ENCODE data around the gene CLDN16. TPM values are rescaled to one million over a fixed set of nuclear protein-coding genes. Genes with fewer than 3 reads are reported as not detected.

Gene CLDN16
- total RNA-seq, 1 experiment from 2014 or later: not detected

DNA sequence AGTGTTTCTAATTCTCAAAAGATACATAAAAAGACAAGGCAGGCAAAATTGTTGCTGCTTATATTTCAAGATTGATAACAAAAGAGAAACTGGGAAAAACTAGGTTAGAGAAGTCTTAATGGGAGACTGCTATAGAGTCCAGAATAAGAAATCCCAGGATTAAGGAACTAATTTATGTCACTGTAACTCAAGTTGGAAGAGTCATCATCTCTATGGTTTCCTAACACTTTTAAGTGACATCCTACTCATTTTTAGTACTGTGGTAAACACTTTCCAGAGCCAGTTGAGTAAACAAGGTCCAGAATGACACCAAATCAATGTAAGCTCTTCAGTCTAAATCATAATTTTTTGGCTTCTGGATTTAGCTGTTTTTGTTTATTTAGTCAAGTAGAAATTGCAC lies 8.0 kb downstream of the CLDN16 start:
- no peaks in the 10 kb centered on the region for H3K27me3 Mint-ChIP-seq (ENCODE audit: low read depth)
- ChIA-PET CTCF (no interaction called here), POLR2A (no interaction called here)
- no peaks in the 10 kb centered on the region for H3K36me3 Mint-ChIP-seq
- H3K27ac Mint-ChIP-seq: no peak overlapping the region
- no peak for ATAC-seq
- H3K4me1 Mint-ChIP-seq: no peaks in the 10 kb centered on the region
- TF ChIP-seq, protein P1, sequence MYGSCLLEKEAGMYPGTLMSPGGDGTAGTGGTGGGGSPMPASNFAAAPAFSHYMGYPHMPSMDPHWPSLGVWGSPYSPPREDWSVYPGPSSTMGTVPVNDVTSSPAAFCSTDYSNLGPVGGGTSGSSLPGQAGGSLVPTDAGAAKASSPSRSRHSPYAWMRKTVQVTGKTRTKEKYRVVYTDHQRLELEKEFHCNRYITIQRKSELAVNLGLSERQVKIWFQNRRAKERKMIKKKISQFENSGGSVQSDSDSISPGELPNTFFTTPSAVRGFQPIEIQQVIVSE (CRISPR knock-in tag; IDR thresholded peaks at IDR 0.05; ENCODE audit: borderline replicate concordance): no peak
- TF ChIP-seq FOXP4 (CRISPR knock-in tag; IDR thresholded peaks at IDR 0.05): no peak
- no peak for TF ChIP-seq NR1H2 (CRISPR knock-in tag; IDR thresholded peaks at IDR 0.05)
- TF ChIP-seq CREM (CRISPR knock-in tag; IDR thresholded peaks at IDR 0.05): no peak
- no peak for TF ChIP-seq SMAD4 (CRISPR knock-in tag; IDR thresholded peaks at IDR 0.05)
- no peak for TF ChIP-seq ZNF138 (CRISPR knock-in tag; conservative IDR thresholded peaks at IDR 0.05)
- TF ChIP-seq, protein P2, sequence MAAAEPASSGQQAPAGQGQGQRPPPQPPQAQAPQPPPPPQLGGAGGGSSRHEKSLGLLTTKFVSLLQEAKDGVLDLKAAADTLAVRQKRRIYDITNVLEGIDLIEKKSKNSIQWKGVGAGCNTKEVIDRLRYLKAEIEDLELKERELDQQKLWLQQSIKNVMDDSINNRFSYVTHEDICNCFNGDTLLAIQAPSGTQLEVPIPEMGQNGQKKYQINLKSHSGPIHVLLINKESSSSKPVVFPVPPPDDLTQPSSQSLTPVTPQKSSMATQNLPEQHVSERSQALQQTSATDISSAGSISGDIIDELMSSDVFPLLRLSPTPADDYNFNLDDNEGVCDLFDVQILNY (CRISPR knock-in tag; IDR thresholded peaks at IDR 0.05): no peak
- no peak for TF ChIP-seq TEAD1 (CRISPR knock-in tag; IDR thresholded peaks at IDR 0.05)
- no peak for DNase-seq (ENCODE audit: low spot score)
- H3K4me3 Mint-ChIP-seq: no peak overlapping the region
- H3K9me3 Mint-ChIP-seq: no peaks in the 10 kb centered on the region

GRCh38 chr3:190397889-190398288 lies 9.9 kb downstream of the CLDN16 start:
- ChIA-PET CTCF (interaction anchor here (0.5 kb wide), 1 partner anchor 1232 kb away, joined by 6 read pairs; no protein-coding TSS in a partner anchor), POLR2A (no interaction called here)
- no peak overlapping the region for H3K4me3 Mint-ChIP-seq
- H3K36me3 Mint-ChIP-seq: no peaks in the 10 kb centered on the region
- DNase-seq (ENCODE audit: low spot score) (no peak), ATAC-seq (no peak)
- no peak overlapping the region for H3K27ac Mint-ChIP-seq
- H3K9me3 Mint-ChIP-seq: no peaks in the 10 kb centered on the region
- no peaks in the 10 kb centered on the region for H3K27me3 Mint-ChIP-seq (ENCODE audit: low read depth)
- H3K4me1 Mint-ChIP-seq: no peaks in the 10 kb centered on the region
- TF ChIP-seq CREM (CRISPR knock-in tag; IDR thresholded peaks at IDR 0.05): no peak
- TF ChIP-seq, protein P1 (CRISPR knock-in tag; IDR thresholded peaks at IDR 0.05; ENCODE audit: borderline replicate concordance): no peak
- TF ChIP-seq TEAD4 (CRISPR knock-in tag; IDR thresholded peaks at IDR 0.05): no peak
- TF ChIP-seq, protein P3, sequence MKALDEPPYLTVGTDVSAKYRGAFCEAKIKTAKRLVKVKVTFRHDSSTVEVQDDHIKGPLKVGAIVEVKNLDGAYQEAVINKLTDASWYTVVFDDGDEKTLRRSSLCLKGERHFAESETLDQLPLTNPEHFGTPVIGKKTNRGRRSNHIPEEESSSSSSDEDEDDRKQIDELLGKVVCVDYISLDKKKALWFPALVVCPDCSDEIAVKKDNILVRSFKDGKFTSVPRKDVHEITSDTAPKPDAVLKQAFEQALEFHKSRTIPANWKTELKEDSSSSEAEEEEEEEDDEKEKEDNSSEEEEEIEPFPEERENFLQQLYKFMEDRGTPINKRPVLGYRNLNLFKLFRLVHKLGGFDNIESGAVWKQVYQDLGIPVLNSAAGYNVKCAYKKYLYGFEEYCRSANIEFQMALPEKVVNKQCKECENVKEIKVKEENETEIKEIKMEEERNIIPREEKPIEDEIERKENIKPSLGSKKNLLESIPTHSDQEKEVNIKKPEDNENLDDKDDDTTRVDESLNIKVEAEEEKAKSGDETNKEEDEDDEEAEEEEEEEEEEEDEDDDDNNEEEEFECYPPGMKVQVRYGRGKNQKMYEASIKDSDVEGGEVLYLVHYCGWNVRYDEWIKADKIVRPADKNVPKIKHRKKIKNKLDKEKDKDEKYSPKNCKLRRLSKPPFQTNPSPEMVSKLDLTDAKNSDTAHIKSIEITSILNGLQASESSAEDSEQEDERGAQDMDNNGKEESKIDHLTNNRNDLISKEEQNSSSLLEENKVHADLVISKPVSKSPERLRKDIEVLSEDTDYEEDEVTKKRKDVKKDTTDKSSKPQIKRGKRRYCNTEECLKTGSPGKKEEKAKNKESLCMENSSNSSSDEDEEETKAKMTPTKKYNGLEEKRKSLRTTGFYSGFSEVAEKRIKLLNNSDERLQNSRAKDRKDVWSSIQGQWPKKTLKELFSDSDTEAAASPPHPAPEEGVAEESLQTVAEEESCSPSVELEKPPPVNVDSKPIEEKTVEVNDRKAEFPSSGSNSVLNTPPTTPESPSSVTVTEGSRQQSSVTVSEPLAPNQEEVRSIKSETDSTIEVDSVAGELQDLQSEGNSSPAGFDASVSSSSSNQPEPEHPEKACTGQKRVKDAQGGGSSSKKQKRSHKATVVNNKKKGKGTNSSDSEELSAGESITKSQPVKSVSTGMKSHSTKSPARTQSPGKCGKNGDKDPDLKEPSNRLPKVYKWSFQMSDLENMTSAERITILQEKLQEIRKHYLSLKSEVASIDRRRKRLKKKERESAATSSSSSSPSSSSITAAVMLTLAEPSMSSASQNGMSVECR (CRISPR knock-in tag; IDR thresholded peaks at IDR 0.05; ENCODE audit: borderline replicate concordance): no peak
- no peak for TF ChIP-seq SMAD3 (CRISPR knock-in tag; IDR thresholded peaks at IDR 0.05; ENCODE audit: borderline replicate concordance)
- no peak for TF ChIP-seq FOXP4 (CRISPR knock-in tag; IDR thresholded peaks at IDR 0.05)
- no peak for TF ChIP-seq RORB (CRISPR knock-in tag; IDR thresholded peaks at IDR 0.05)
- TF ChIP-seq, protein P4, sequence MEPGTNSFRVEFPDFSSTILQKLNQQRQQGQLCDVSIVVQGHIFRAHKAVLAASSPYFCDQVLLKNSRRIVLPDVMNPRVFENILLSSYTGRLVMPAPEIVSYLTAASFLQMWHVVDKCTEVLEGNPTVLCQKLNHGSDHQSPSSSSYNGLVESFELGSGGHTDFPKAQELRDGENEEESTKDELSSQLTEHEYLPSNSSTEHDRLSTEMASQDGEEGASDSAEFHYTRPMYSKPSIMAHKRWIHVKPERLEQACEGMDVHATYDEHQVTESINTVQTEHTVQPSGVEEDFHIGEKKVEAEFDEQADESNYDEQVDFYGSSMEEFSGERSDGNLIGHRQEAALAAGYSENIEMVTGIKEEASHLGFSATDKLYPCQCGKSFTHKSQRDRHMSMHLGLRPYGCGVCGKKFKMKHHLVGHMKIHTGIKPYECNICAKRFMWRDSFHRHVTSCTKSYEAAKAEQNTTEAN (CRISPR knock-in tag; IDR thresholded peaks at IDR 0.05): no peak
- no peak for TF ChIP-seq CTCF (IDR thresholded peaks at IDR 0.05)
- TF ChIP-seq SP1 (CRISPR knock-in tag; conservative IDR thresholded peaks at IDR 0.05): no peak
- no peak for TF ChIP-seq E2F4 (CRISPR knock-in tag; IDR thresholded peaks at IDR 0.05; ENCODE audit: borderline replicate concordance, low read depth)
- no peak for TF ChIP-seq IRF2 (CRISPR knock-in tag; IDR thresholded peaks at IDR 0.05; ENCODE audit: borderline replicate concordance, low read depth)

Measured in WTC11 (cell line).